Neuron (in vitro differentiated cells): ENCODE measurements around the gene KIAA1328.

Experiments used
- H2AFZ ChIP-seq: one replicate; pipeline ENCODE4 v1.6.1; 2013; ENCODE audit warnings: low read depth, mild to moderate bottlenecking, inconsistent platforms, low read length, moderate library complexity
- H3K27me3 ChIP-seq: one replicate; pipeline ENCODE4 v1.6.1; 2013; ENCODE audit warnings: low read length; ENCODE audit not compliant: insufficient read depth
- H3K36me3 ChIP-seq: one replicate; pipeline ENCODE4 v1.6.1; 2013; ENCODE audit warnings: low read length; ENCODE audit not compliant: insufficient read depth
- H3K4me1 ChIP-seq: one replicate; pipeline ENCODE4 v1.6.1; 2013; ENCODE audit warnings: low read length; ENCODE audit not compliant: insufficient read depth
- H3K4me3 ChIP-seq: 2 replicates; pipeline ENCODE4 v1.5.1; 2013; ENCODE audit warnings: mild to moderate bottlenecking, low read length, moderate library complexity
- H3K9me3 ChIP-seq: one replicate; pipeline ENCODE4 v1.6.1; 2013; ENCODE audit warnings: low read length

KIAA1328 gene

DNA sequence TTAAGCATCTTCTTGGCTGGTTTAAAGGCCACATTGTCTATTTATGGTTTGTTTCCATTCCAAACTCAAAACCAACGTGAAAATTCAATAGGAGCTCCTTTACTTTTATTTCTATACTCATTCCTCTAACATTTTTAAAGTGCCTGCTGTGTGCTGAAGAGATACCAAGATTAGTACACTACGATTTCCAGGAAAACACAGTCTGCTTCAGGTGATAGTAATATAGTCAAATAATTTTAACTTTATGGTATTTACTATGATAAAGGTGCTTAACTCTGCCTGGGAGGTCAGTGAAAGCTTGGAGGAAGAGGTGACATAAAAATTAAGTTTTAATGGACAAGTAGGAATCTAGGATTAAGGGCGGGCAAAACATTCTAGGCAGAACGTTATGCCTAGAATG is 121.4 kb downstream of the KIAA1328 start:
- Histone ChIP-seq H3K4me1 (no peaks in the 10 kb centered on the region), H2AFZ (no peak overlapping the region), H3K4me3 (no peak overlapping the region), H3K36me3 (no peaks in the 10 kb centered on the region), H3K27me3 (no peaks in the 10 kb centered on the region), H3K9me3 (no peaks in the 10 kb centered on the region)

DNA sequence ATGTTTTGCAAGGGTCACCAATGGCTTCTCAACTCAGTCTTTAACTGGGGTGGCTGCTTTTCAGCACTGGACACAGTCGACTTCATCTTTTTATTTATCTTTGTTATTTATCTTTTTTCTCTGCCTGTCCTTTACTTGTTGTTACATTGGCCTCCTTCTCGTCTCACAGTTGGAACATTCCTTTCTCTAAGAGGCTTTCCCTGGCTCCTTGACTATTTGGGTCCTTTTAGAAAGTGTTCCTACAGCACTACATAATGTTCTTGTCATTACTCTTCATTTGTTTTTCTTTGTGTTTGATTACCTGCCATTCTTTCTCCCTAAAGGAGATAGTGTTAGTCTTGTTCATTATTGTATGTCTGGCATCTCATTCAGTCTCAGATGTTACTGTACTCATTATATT is 122.0 kb downstream of the KIAA1328 start:
- no peaks in the 10 kb centered on the region for H3K27me3 ChIP-seq
- no peaks in the 10 kb centered on the region for H3K4me1 ChIP-seq
- H3K9me3 ChIP-seq: no peaks in the 10 kb centered on the region
- no peak overlapping the region for H2AFZ ChIP-seq
- H3K4me3 ChIP-seq: no peak overlapping the region
- no peaks in the 10 kb centered on the region for H3K36me3 ChIP-seq

DNA sequence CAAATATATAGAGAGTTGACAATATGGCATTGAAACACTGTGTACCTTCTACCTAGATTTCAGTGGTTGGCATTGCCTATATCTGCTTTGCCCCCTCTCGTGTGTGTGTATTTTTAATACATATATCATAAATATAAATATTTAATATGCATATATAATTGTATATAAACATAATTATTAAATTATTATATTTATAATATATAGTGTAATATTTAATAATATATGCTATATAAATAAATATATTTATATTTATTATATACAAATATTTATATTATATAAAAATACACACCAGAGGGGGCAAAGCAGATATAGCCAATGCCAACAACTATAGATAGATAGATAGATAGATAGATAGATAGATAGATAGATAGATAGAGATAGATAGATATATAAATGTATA is 124.1 kb downstream of the KIAA1328 start:
- Histone ChIP-seq H3K36me3 (no peaks in the 10 kb centered on the region), H3K27me3 (no peaks in the 10 kb centered on the region), H3K4me3 (no peak overlapping the region), H3K4me1 (no peaks in the 10 kb centered on the region), H2AFZ (no peak overlapping the region), H3K9me3 (no peaks in the 10 kb centered on the region)

DNA sequence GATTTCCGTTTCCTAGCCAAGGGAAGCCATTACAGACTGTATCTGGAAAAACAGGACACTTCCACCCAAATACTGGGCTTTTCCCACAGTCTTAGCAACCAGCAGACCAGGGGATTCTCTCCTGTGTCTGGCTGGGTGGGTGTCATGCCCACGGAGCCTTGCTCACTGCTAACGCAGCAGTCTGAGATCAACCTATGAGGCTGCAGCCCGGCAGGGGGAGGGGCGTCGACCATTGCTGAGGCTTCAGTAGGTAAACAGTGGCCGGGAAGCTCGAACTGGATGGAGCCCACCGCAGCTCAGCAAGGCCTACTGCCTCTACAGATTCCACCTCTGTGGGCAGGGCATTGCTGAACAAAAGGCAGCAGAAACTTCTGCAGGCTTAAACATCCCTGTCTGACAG is 131.1 kb downstream of the KIAA1328 start:
- Histone ChIP-seq H3K9me3 (peaks cover 4% of the 10 kb centered on the region), H3K36me3 (peaks cover 3% of the 10 kb centered on the region), H3K4me3 (no peak overlapping the region), H3K27me3 (no peaks in the 10 kb centered on the region), H2AFZ (no peak overlapping the region), H3K4me1 (no peaks in the 10 kb centered on the region)

DNA sequence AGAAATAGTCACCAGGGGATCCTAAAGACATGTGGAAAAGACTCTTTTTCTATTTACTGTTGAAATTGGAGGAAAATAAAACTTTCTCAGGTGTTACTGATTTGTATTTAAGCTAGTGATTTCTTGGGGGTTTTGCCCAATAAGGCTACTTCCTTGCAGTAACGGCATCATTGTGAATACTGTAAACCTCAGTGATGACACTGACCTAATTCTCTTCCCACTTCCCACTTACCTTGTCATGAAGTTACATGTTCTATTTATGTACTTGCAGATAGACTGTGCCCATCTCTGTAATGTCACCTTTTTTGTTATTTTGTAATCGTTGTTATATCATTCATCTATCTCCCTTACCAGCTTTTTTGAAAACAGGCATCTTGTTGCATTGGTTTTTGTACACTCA is 134.5 kb downstream of the KIAA1328 start:
- Histone ChIP-seq H3K4me3 (no peak overlapping the region), H2AFZ (no peak overlapping the region), H3K36me3 (peaks cover 3% of the 10 kb centered on the region), H3K9me3 (peaks cover 4% of the 10 kb centered on the region), H3K27me3 (no peaks in the 10 kb centered on the region), H3K4me1 (no peaks in the 10 kb centered on the region)

DNA sequence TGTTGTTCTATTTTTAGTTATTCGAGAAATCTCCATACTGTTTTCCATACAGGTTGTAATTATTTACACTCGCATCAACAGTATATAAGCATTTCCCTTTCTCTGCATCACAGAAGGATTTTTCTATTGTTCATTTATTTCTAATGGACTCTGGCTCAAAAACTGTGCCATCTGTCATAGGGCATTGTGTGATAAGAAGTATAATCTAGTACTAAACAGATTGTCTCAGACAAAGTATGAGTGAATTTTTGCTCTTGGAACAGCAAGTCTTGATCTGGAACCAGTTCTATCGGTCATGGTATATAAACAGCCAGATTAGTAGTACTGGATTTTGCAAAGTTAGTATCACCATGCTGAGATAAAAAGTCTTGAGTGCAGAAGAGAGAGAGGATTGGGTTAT is 145.8 kb downstream of the KIAA1328 start:
- no peaks in the 10 kb centered on the region for H3K4me1 ChIP-seq
- H2AFZ ChIP-seq: no peak overlapping the region
- no peak overlapping the region for H3K4me3 ChIP-seq
- H3K36me3 ChIP-seq: no peaks in the 10 kb centered on the region
- no peaks in the 10 kb centered on the region for H3K9me3 ChIP-seq
- no peaks in the 10 kb centered on the region for H3K27me3 ChIP-seq

DNA sequence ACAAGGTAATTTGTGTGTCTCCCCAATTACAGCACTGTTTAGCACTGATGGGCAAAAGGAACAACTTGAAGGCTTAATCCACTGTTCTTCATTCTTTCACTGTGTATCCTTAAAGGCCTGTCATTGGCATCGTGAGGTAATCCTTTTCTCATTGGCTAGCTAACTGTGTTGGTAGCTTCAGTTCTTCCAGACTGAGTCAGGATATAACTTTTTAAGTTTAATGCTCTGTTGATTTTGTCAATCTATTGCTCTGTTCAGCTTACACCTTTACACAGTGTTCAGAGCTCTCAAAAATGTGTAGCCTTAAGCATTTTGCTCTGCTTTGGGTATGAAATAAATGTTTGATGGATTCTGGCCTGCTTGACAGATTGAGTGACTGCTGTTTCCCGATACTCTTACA is 148.2 kb downstream of the KIAA1328 start:
- Histone ChIP-seq H3K4me3 (no peak overlapping the region), H3K4me1 (no peaks in the 10 kb centered on the region), H3K36me3 (no peaks in the 10 kb centered on the region), H3K9me3 (no peaks in the 10 kb centered on the region), H2AFZ (no peak overlapping the region), H3K27me3 (no peaks in the 10 kb centered on the region)

DNA sequence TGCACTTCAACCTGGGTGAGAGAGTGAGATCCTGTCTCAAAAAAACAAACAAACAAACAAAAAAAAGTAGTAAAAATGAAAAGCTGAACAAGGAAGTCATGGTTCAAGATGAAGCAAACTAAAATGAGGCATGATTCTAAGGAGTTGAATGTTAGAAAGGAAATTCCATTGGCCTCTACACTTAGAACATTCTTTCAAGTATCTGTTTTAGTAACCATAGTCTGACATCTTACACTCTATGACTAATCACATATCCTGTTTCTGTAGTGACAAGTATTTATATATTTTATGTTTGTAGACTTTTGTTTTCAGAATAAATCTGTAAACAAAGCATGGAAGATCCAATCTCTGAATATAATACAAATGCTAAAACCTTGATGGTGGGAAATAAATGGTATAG is 164.1 kb downstream of the KIAA1328 start:
- Histone ChIP-seq H3K27me3 (no peaks in the 10 kb centered on the region), H2AFZ (no peak overlapping the region), H3K36me3 (no peaks in the 10 kb centered on the region), H3K4me1 (no peaks in the 10 kb centered on the region), H3K9me3 (no peaks in the 10 kb centered on the region), H3K4me3 (no peak overlapping the region)

DNA sequence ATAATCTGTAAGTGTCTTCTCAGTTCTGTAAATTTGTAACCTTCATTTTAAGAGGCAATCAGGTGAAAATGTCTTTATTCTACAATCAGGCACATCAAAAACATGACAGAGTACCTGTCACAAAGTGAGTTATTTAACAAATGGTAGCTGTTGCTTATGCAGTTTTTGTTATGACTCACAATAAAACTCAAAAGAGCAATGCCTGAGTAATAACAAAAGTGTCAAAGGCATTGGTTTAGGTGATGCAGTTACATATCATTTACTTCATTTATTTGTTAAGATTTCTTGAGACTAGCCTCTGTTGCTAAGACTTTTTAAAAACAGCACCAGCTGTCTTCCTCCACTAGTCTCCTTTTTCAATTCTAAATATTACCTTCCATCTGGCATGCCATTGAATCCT is 177.8 kb downstream of the KIAA1328 start:
- H3K27me3 ChIP-seq: no peaks in the 10 kb centered on the region
- no peaks in the 10 kb centered on the region for H3K9me3 ChIP-seq
- no peak overlapping the region for H3K4me3 ChIP-seq
- H2AFZ ChIP-seq: no peak overlapping the region
- no peaks in the 10 kb centered on the region for H3K4me1 ChIP-seq
- H3K36me3 ChIP-seq: no peaks in the 10 kb centered on the region

DNA sequence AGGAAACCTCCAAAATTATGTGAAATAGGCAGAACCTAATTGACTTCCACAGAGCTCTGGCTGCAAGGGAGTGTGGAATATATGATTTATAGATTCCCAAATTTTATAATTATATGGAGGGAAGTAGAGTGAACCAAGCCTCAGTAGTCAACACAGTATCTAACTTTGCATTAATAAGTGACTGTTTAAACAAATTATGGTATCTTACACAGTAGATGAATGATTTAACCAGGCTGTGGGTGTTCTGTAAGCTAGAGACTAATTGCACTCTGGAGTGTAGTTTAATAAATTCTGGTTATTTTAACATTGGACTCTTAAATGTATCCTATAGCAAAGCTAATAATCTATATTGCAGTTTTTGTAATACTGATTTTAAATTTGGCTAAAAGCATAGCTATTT is 183.5 kb downstream of the KIAA1328 start:
- peaks cover 5% of the 10 kb centered on the region for H3K9me3 ChIP-seq
- H2AFZ ChIP-seq: no peak overlapping the region

DNA sequence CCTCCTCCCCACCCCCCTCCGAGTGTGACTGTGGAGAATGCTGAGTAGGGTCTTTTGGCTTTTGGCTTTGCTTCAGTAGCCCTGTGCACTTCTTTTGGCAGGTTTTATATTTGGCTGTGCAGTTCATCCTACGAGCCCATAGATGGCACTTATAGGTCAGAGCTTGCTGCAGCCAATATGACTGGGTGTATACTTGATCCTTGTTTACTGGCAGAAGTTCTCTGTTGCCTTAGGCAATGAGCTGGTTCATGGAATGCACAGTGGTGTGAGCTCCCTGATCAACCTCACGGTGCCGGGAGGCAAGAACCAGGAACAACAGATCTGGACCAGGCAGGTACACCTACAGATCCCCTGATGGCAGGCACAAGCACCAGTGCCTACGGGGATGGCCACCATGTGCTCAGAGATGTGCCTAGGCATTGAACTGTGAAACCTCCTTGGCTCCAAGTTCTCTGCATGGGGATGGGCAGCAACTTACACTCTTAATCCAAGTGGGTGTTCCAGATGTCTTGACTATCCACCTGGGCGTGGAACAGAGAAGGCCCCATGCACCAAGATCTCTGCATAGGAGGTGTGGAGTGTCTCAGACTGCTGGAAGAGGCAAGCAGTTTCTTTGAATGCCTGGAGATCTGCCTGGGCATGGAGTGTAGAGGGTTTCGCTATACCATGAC is 190.4 kb downstream of the KIAA1328 start:
- Histone ChIP-seq H3K27me3 (no peaks in the 10 kb centered on the region), H3K9me3 (peaks cover 3% of the 10 kb centered on the region), H3K4me3 (no peak overlapping the region), H3K36me3 (no peaks in the 10 kb centered on the region), H2AFZ (no peak overlapping the region), H3K4me1 (peaks cover 3% of the 10 kb centered on the region)

More for the DNA sequence above, 183.5 kb downstream of the KIAA1328 start:
- Histone ChIP-seq H3K36me3 (no peaks in the 10 kb centered on the region), H3K4me1 (no peaks in the 10 kb centered on the region), H3K4me3 (no peak overlapping the region), H3K27me3 (no peaks in the 10 kb centered on the region)

DNA sequence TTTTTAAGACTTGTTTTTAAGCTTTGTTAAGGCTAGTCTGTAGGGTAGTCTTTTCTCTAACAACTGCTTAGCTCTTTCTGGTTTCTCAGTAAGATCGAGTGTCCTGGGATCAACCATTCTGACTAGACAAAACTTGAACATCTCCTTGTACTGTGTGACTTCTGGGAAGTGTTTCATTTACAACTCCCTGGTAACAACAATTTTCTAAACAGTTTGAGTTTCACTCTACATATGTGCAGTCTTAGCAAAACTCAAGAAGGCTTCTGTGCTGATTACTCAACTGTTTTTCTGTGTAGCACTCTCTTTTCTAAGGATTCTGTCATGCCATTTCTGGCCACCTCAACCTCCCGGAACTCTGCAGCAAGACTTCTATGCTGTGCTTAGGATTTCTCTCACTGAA is 204.5 kb downstream of the KIAA1328 start:
- Histone ChIP-seq H3K36me3 (no peaks in the 10 kb centered on the region), H3K27me3 (no peaks in the 10 kb centered on the region), H3K4me3 (no peak overlapping the region), H2AFZ (no peak overlapping the region), H3K4me1 (no peaks in the 10 kb centered on the region), H3K9me3 (no peaks in the 10 kb centered on the region)

DNA sequence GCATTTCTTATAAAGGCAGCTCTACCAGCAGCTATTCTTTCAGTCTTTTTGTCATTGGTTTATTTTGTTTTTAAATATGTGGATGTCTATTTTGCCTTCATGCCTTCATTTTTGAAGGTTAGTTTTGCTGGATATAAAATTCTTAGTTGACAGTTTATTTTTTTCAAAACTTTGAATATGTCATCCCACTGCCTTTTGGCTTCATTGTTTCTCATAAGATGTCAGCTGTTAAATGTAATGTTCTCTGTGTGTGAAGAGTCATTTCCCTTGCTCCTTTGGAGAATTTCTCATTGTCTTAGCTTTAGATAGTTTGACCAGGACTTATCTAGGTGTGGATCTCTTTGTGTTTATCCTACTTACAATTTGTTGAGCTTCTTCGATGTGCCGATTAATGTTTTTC is 213.5 kb downstream of the KIAA1328 start:
- no peak overlapping the region for H3K4me3 ChIP-seq
- no peak overlapping the region for H2AFZ ChIP-seq

DNA sequence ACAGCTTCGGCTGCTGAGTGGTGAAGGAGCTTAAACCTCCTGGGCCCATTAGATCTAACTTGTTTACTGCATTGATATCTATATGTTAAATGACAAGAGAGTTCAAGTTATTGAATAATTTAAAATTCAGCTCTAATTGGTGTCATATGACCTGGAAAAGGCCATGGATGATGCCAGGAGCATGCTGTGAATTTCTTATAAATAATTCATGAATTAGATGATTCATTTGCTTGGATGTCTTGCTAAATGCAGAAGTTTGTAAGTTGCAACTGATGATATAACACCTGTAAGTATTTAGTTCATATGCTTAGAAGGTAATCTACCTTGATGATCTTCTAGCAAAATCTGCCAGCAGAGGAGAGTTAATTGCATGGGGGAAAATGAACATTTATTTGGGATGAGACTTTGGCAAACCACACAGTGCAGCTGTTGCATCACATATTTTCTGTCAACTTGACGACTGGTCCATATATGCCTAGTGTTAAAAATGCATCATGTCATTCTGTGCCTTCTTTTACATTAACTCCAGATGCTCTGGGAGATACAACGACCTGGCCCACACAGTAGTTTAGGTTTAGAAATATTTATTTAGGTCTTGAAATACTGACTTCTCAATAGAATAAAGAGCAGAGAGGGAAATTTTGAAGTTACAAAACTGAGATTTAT is 226.3 kb downstream of the KIAA1328 start:
- Histone ChIP-seq H3K4me1 (peaks cover 6% of the 10 kb centered on the region), H2AFZ (no peak overlapping the region), H3K9me3 (no peaks in the 10 kb centered on the region), H3K36me3 (no peaks in the 10 kb centered on the region), H3K27me3 (no peaks in the 10 kb centered on the region), H3K4me3 (no peak overlapping the region)

More for the DNA sequence above, 213.5 kb downstream of the KIAA1328 start:
- H3K9me3 ChIP-seq: peaks cover 5% of the 10 kb centered on the region
- H3K27me3 ChIP-seq: no peaks in the 10 kb centered on the region
- no peaks in the 10 kb centered on the region for H3K4me1 ChIP-seq
- no peaks in the 10 kb centered on the region for H3K36me3 ChIP-seq
